ENCODE results near the gene SOCS1.

SOCS1 gene

GRCh38 chr16:11242658-11243057 lies 13.3 kb downstream of the SOCS1 start:
- no peak for DNase-seq (ENCODE audit: low read depth)

- DNase-seq (ENCODE audit: low read depth) = no peak
These were observed 14.4 kb downstream of the SOCS1 start for GRCh38 chr16:11241480-11242204.

- no peak for DNase-seq (ENCODE audit: low read depth)
These were observed 15.1 kb downstream of the SOCS1 start for GRCh38 chr16:11240636-11241473.

- no peak for DNase-seq (ENCODE audit: low read depth)
These were observed 16.1 kb downstream of the SOCS1 start for GRCh38 chr16:11239644-11240632.

- no peak for DNase-seq (ENCODE audit: low read depth)
These were observed 17.5 kb downstream of the SOCS1 start for GRCh38 chr16:11238272-11239202.

GRCh38 chr16:11236461-11237254 lies 19.3 kb downstream of the SOCS1 start:
- no peak for DNase-seq (ENCODE audit: low read depth)

- no peak for DNase-seq (ENCODE audit: low read depth)
These were observed 20.4 kb downstream of the SOCS1 start for GRCh38 chr16:11235703-11235991.

- DNase-seq (ENCODE audit: low read depth) = no peak
These were observed 20.9 kb downstream of the SOCS1 start for GRCh38 chr16:11234884-11235702.

- DNase-seq (ENCODE audit: low read depth) = no peak
These were observed 22.2 kb downstream of the SOCS1 start for GRCh38 chr16:11233727-11234376.

- no peak for DNase-seq (ENCODE audit: low read depth)
These were observed 22.9 kb downstream of the SOCS1 start for GRCh38 chr16:11232852-11233726.

- no peak for DNase-seq (ENCODE audit: low read depth)
These were observed 23.6 kb downstream of the SOCS1 start for GRCh38 chr16:11232302-11232851.

- no peak for DNase-seq (ENCODE audit: low read depth)
These were observed 24.5 kb downstream of the SOCS1 start for GRCh38 chr16:11231367-11231970.

- no peak for DNase-seq (ENCODE audit: low read depth)
These were observed 26.1 kb downstream of the SOCS1 start for GRCh38 chr16:11229906-11230305.

- DNase-seq (ENCODE audit: low read depth) = no peak
These were observed 26.6 kb downstream of the SOCS1 start for GRCh38 chr16:11229432-11229831.

- DNase-seq (ENCODE audit: low read depth) = no peak
These were observed 30.1 kb downstream of the SOCS1 start for GRCh38 chr16:11225677-11226549.
